ENCODE data around the gene CMC4. TPM values are rescaled to one million over a fixed set of nuclear protein-coding genes. Genes with fewer than 3 reads are reported as not detected.

The CMC4 gene
- total RNA-seq, 1 donor from 2014 or later: 11.9 TPM

DNA sequence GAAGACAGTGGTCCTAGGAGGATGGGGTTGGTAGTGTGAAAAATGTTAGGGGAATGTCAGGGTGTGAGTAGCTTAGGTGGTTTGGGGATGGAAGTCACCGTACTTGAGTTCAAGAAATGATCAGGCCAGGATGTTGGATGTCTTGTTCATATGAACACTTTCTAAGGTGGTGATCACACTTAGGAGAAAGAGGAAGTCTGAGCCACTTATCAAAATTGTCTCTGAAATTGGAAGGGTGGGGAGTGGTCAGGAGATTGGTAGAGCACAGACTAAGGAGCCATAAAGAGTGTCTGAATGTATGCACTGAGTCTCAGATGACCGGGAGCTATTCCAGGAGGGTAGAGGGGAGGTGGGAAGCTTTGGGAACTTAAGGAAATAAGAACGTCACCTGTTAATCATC is 17.3 kb downstream of the CMC4 start:
- DNase-seq (ENCODE audit: low spot score in 2 of 2): no peak
- Histone ChIP-seq H3K36me3 (peaks cover 0 to 5% of the 10 kb centered on the region in 2 donors), H3K9me3 (no peaks in the 10 kb centered on the region), H3K4me1 (no peaks in the 10 kb centered on the region), H3K4me3 (no peak overlapping the region), H3K27me3 (no peaks in the 10 kb centered on the region), H3K27ac (no peak overlapping the region)
- TF ChIP-seq, protein P1, sequence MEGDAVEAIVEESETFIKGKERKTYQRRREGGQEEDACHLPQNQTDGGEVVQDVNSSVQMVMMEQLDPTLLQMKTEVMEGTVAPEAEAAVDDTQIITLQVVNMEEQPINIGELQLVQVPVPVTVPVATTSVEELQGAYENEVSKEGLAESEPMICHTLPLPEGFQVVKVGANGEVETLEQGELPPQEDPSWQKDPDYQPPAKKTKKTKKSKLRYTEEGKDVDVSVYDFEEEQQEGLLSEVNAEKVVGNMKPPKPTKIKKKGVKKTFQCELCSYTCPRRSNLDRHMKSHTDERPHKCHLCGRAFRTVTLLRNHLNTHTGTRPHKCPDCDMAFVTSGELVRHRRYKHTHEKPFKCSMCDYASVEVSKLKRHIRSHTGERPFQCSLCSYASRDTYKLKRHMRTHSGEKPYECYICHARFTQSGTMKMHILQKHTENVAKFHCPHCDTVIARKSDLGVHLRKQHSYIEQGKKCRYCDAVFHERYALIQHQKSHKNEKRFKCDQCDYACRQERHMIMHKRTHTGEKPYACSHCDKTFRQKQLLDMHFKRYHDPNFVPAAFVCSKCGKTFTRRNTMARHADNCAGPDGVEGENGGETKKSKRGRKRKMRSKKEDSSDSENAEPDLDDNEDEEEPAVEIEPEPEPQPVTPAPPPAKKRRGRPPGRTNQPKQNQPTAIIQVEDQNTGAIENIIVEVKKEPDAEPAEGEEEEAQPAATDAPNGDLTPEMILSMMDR (IDR thresholded peaks at IDR 0.05): no peak
- intact Hi-C loops (cut with DNase I): no loop called here

DNA sequence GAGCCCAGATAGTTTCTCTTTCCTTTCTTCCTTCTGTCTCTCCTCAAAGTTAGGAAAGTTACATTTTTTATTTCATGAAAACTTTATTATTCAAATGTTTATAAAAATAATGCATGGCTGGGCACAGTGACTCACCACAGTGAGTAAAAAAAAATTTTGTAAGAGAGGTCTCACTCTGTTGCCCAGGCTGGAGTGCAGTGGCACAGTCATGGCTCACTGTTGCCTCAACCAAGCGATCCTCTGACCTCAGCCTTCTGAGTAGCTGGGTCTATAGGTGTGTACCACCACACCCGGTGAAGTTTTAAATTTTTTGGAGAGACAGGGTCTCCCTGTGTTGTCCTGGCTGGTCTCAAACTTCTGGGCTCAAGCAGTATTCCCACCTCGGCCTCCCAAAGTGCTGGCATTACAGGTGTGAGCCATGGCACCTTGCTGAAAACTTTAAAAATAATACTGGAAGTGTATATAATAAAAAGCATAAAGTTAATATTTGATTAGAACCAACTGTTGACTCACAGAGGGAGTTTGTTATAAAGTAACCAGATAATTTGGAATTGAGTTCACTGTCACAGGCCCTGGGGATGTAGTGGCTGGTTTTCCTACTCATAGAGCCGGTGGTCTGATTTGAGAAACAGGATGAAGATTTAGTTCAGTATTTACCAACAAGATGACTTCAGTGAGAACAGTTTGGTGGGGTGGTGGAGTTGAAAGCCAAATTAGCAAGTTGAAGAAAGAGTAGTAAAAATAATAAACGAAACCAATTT is 18.0 kb downstream of the CMC4 start:
- DNase-seq (ENCODE audit: low spot score in 2 of 2): no peak
- intact Hi-C loops (cut with DNase I): no loop called here
- Histone ChIP-seq H3K36me3 (peaks cover 0 to 5% of the 10 kb centered on the region in 2 donors), H3K4me1 (no peaks in the 10 kb centered on the region), H3K9me3 (no peaks in the 10 kb centered on the region), H3K27ac (no peak overlapping the region), H3K27me3 (no peaks in the 10 kb centered on the region), H3K4me3 (no peak overlapping the region)
- TF ChIP-seq, protein P1 (IDR thresholded peaks at IDR 0.05): no peak

DNA sequence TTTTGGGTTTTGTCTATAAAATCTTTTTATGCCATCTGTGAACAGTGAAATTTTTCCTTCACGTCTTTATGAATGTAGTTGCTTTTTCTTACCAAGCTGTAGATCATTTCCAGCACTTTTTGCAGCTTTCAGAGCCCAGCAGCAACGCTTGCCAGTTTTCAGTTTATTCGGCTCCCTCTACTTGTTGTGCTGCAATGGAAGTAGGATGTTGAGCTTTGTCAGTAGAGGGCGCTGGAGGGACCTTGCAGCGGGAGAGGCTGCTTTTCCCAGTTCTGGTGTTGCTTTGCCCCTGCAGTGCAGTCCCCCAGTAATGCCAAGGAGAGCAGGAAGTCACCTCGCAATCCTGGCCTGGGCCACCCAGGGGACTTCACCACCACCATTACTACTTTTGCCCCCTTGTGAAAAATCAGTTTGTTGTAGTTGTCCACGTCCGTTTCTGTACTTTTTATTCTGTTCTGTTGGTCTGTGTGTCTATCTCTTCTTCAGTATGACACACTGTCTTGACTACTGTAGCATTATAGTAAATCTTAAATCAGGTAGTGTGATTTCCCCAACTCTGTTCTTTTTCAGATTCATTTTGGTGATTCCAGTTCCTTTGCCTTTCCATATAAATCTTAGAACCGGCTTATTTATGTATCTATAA is 21.8 kb downstream of the CMC4 start:
- H3K4me1 ChIP-seq: no peaks in the 10 kb centered on the region
- H3K9me3 ChIP-seq: no peaks in the 10 kb centered on the region
- intact Hi-C loops (cut with DNase I): no loop called here
- H3K36me3 ChIP-seq: peaks cover 0 to 9% of the 10 kb centered on the region in 2 donors
- DNase-seq (ENCODE audit: low spot score in 2 of 2): peak in 1 of 2 donors; percentile 70
- no peak overlapping the region for H3K27ac ChIP-seq
- H3K27me3 ChIP-seq: no peaks in the 10 kb centered on the region
- TF ChIP-seq, protein P1 (IDR thresholded peaks at IDR 0.05): peak; percentile 9 to 51 (median 50)
- H3K4me3 ChIP-seq: no peak overlapping the region

DNA sequence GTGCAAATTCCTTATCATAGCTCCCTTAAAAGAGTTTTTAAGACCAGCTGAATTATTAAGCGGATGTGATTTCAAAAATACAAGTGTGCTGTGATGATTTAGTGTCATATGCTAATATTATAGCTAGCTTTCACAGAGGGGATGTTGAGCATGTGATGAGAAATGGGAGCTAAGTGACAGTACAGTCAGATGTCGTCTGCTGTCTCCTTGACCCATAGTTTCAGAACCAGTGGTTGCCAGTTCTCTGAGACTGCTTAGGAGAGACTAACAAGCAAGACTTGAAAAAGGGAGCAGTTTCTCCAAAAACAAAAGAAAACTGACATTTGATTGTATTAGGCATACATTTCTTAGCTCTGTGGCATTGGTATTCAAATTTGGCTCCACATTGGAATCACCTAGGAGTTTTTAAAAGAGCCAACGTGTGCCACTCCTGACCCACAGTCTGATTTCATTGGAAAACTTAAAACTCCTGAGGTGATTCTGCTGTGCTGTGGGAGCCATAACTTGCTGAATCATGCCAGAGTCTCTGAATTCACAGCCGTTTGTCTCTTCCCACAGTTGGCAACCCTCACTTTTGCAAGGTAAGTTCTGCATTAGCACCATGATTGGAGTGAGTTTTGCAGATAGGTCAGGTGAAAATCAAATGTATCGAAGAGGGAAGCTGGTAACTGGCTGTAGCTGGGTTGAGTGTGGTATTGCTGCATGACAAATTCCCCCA is 24.0 kb downstream of the CMC4 start:
- TF ChIP-seq, protein P1 (IDR thresholded peaks at IDR 0.05): no peak
- H3K27me3 ChIP-seq: no peaks in the 10 kb centered on the region
- intact Hi-C loops (cut with DNase I): no loop called here

DNA sequence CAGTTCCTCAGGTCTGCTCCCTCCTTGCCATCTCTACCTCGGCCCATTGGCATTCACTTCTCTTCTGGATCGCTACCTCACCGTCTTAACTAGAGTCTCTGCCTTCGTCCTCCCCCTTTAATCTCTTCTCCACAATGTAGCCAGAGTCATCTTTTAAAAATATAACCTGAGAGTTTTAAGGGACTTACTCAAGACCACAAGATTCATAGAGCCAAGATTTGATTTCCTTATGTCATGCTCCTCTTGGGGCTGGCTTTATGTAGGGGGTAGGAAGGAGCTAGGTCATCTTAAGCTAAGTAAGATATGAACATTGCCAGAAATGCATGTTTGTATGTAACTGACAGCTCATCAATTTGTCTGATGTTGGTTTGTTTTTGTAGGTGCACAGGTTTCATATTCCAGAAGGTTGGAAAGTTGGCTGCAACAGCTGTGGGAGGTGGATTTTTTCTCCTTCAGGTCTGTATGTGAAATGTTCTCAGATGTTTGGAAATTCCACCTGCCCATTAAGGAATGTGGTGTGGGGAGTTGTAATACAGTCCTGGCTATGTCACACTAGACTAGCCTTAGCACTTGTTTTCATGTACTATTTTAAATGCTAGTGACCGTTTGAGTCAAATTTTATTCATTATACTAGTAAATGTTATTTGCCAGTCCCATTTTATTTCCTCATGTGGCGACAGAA is 24.7 kb downstream of the CMC4 start:
- TF ChIP-seq, protein P1 (IDR thresholded peaks at IDR 0.05): no peak
- no peaks in the 10 kb centered on the region for H3K4me1 ChIP-seq
- intact Hi-C loops (cut with DNase I): no loop called here
- H3K27ac ChIP-seq: no peak overlapping the region
- no peaks in the 10 kb centered on the region for H3K9me3 ChIP-seq
- no peak for DNase-seq (ENCODE audit: low spot score in 2 of 2)
- no peaks in the 10 kb centered on the region for H3K27me3 ChIP-seq
- no peak overlapping the region for H3K4me3 ChIP-seq
- peaks cover 0 to 5% of the 10 kb centered on the region in 2 donors for H3K36me3 ChIP-seq

More for the DNA sequence above, 24.0 kb downstream of the CMC4 start:
- H3K4me3 ChIP-seq: no peak overlapping the region
- no peak overlapping the region for H3K27ac ChIP-seq
- DNase-seq (ENCODE audit: low spot score in 2 of 2): no peak
- peaks cover 0 to 7% of the 10 kb centered on the region in 2 donors for H3K36me3 ChIP-seq
- H3K9me3 ChIP-seq: no peaks in the 10 kb centered on the region
- no peaks in the 10 kb centered on the region for H3K4me1 ChIP-seq
